ENCODE results near the gene MAEA.

The MAEA gene

GRCh38 chr4:1360423-1361283, 71.0 kb downstream of the MAEA start:
- Histone ChIP-seq H3K36me3 (ENCODE audit: control insufficient read depth in 1 of 2, insufficient read depth in 2 of 2, low read depth in 1 of 2, low read length in 2 of 2) (peaks cover 32 to 81% of the 10 kb centered on the region in 2 experiments), H3K4me1 (ENCODE audit: control insufficient read depth, insufficient read depth, low read depth, low read length) (peaks cover 6% of the 10 kb centered on the region), H3K4me3 (ENCODE audit: insufficient read depth in 1 of 2, low read depth in 1 of 2, low read length in 2 of 2) (peak overlapping the region in 1 of 2 experiments; percentile 48), H3K27me3 (ENCODE audit: control insufficient read depth in 1 of 2, insufficient read depth in 1 of 2, low read length in 2 of 2) (no peaks in the 10 kb centered on the region), H3K9me3 (ENCODE audit: control insufficient read depth, low read length) (no peaks in the 10 kb centered on the region), H3K27ac (ENCODE audit: low read length, poor library complexity, severe bottlenecking) (no peak overlapping the region), H4K91ac (ENCODE audit: low read length) (no peak overlapping the region), H2BK15ac (ENCODE audit: low read depth, poor library complexity, severe bottlenecking) (no peak overlapping the region), H3K4ac (ENCODE audit: low read depth in 1 of 2, low read length in 2 of 2) (peak overlapping the region in 1 of 2 experiments; percentile 40), H3K79me1 (replicated peaks; ENCODE audit: low read length, poor library complexity, severe bottlenecking) (peaks cover 27% of the 10 kb centered on the region), H3K18ac (ENCODE audit: low read depth in 1 of 2, low read length in 2 of 2) (peak overlapping the region in 1 of 2 experiments; percentile 7), H3K4me2 (ENCODE audit: low read length, poor library complexity, severe bottlenecking) (no peak overlapping the region), H4K8ac (ENCODE audit: low read length) (peak overlapping the region; percentile 19), H2BK120ac (ENCODE audit: low read depth, low read length) (no peak overlapping the region), H2AFZ (ENCODE audit: low read depth, low read length) (no peak overlapping the region), H3K9ac (ENCODE audit: low read length) (peak overlapping the region; percentile 83), H3K14ac (ENCODE audit: low read length in 2 of 2) (no peak overlapping the region), H2BK5ac (ENCODE audit: low read depth, low read length, poor library complexity, severe bottlenecking) (no peak overlapping the region), H3K23ac (ENCODE audit: low read length in 2 of 2) (no peak overlapping the region), H2AK5ac (ENCODE audit: low read length, severe bottlenecking) (no peak overlapping the region), H2BK12ac (ENCODE audit: low read length in 2 of 2) (no peak overlapping the region)
- DNase-seq = peak; percentile 73
- 70% methylated on average over 29 of the region's 29 CpGs for WGBS

- H4K91ac ChIP-seq (ENCODE audit: low read length) = no peak overlapping the region
- WGBS = 91% methylated on average over 18 of the region's 18 CpGs
- H2AK5ac ChIP-seq (ENCODE audit: low read length, severe bottlenecking) = no peak overlapping the region
Observed at GRCh38 chr4:1361431-1361830, 71.7 kb downstream of the MAEA start.

GRCh38 chr4:1362046-1362445, 72.4 kb downstream of the MAEA start:
- Histone ChIP-seq H3K18ac (ENCODE audit: low read depth in 1 of 2, low read length in 2 of 2) (no peak overlapping the region), H3K4me2 (ENCODE audit: low read length, poor library complexity, severe bottlenecking) (no peak overlapping the region), H3K36me3 (ENCODE audit: control insufficient read depth in 1 of 2, insufficient read depth in 2 of 2, low read depth in 1 of 2, low read length in 2 of 2) (peaks cover 36 to 81% of the 10 kb centered on the region in 2 experiments), H3K27me3 (ENCODE audit: control insufficient read depth in 1 of 2, insufficient read depth in 1 of 2, low read length in 2 of 2) (no peaks in the 10 kb centered on the region), H4K8ac (ENCODE audit: low read length) (no peak overlapping the region), H3K4me1 (ENCODE audit: control insufficient read depth, insufficient read depth, low read depth, low read length) (peaks cover 6% of the 10 kb centered on the region), H3K23ac (ENCODE audit: low read length in 2 of 2) (no peak overlapping the region), H2BK5ac (ENCODE audit: low read depth, low read length, poor library complexity, severe bottlenecking) (no peak overlapping the region), H3K14ac (ENCODE audit: low read length in 2 of 2) (no peak overlapping the region), H3K9ac (ENCODE audit: low read length) (no peak overlapping the region), H3K79me1 (replicated peaks; ENCODE audit: low read length, poor library complexity, severe bottlenecking) (peaks cover 22% of the 10 kb centered on the region), H2BK120ac (ENCODE audit: low read depth, low read length) (no peak overlapping the region), H2BK12ac (ENCODE audit: low read length in 2 of 2) (no peak overlapping the region), H3K4me3 (ENCODE audit: insufficient read depth in 1 of 2, low read depth in 1 of 2, low read length in 2 of 2) (no peak overlapping the region), H2BK15ac (ENCODE audit: low read depth, poor library complexity, severe bottlenecking) (no peak overlapping the region), H2AK5ac (ENCODE audit: low read length, severe bottlenecking) (no peak overlapping the region), H2AFZ (ENCODE audit: low read depth, low read length) (no peak overlapping the region), H4K91ac (ENCODE audit: low read length) (no peak overlapping the region), H3K9me3 (ENCODE audit: control insufficient read depth, low read length) (no peaks in the 10 kb centered on the region), H3K27ac (ENCODE audit: low read length, poor library complexity, severe bottlenecking) (no peak overlapping the region), H3K4ac (ENCODE audit: low read depth in 1 of 2, low read length in 2 of 2) (no peak overlapping the region)
- 91% methylated on average over 9 of the region's 10 CpGs for WGBS
- DNase-seq = no peak

More at GRCh38 chr4:1361431-1361830, 71.7 kb downstream of the MAEA start:
- H3K4me2 ChIP-seq (ENCODE audit: low read length, poor library complexity, severe bottlenecking) = no peak overlapping the region
- no peak overlapping the region for H3K14ac ChIP-seq (ENCODE audit: low read length in 2 of 2)
- H2AFZ ChIP-seq (ENCODE audit: low read depth, low read length) = no peak overlapping the region
- H2BK120ac ChIP-seq (ENCODE audit: low read depth, low read length) = no peak overlapping the region
- no peak overlapping the region for H3K4ac ChIP-seq (ENCODE audit: low read depth in 1 of 2, low read length in 2 of 2)
- peaks cover 23% of the 10 kb centered on the region for H3K79me1 ChIP-seq (replicated peaks; ENCODE audit: low read length, poor library complexity, severe bottlenecking)
- no peak overlapping the region for H2BK15ac ChIP-seq (ENCODE audit: low read depth, poor library complexity, severe bottlenecking)
- H3K27me3 ChIP-seq (ENCODE audit: control insufficient read depth in 1 of 2, insufficient read depth in 1 of 2, low read length in 2 of 2) = no peaks in the 10 kb centered on the region
- DNase-seq = no peak
- H3K4me3 ChIP-seq (ENCODE audit: insufficient read depth in 1 of 2, low read depth in 1 of 2, low read length in 2 of 2) = no peak overlapping the region
- no peak overlapping the region for H2BK12ac ChIP-seq (ENCODE audit: low read length in 2 of 2)
- H3K9me3 ChIP-seq (ENCODE audit: control insufficient read depth, low read length) = no peaks in the 10 kb centered on the region
- H3K9ac ChIP-seq (ENCODE audit: low read length) = peak overlapping the region; percentile 83
- no peak overlapping the region for H4K8ac ChIP-seq (ENCODE audit: low read length)
- H3K36me3 ChIP-seq (ENCODE audit: control insufficient read depth in 1 of 2, insufficient read depth in 2 of 2, low read depth in 1 of 2, low read length in 2 of 2) = peaks cover 34 to 81% of the 10 kb centered on the region in 2 experiments
- H3K4me1 ChIP-seq (ENCODE audit: control insufficient read depth, insufficient read depth, low read depth, low read length) = peaks cover 6% of the 10 kb centered on the region
- H3K18ac ChIP-seq (ENCODE audit: low read depth in 1 of 2, low read length in 2 of 2) = no peak overlapping the region
- no peak overlapping the region for H3K27ac ChIP-seq (ENCODE audit: low read length, poor library complexity, severe bottlenecking)
- H3K23ac ChIP-seq (ENCODE audit: low read length in 2 of 2) = no peak overlapping the region
- no peak overlapping the region for H2BK5ac ChIP-seq (ENCODE audit: low read depth, low read length, poor library complexity, severe bottlenecking)

GRCh38 chr4:1362521-1362920, 72.8 kb downstream of the MAEA start:
- Histone ChIP-seq H3K14ac (ENCODE audit: low read length in 2 of 2) (no peak overlapping the region), H2AK5ac (ENCODE audit: low read length, severe bottlenecking) (no peak overlapping the region), H2BK12ac (ENCODE audit: low read length in 2 of 2) (no peak overlapping the region), H3K23ac (ENCODE audit: low read length in 2 of 2) (no peak overlapping the region), H2AFZ (ENCODE audit: low read depth, low read length) (no peak overlapping the region), H3K27ac (ENCODE audit: low read length, poor library complexity, severe bottlenecking) (no peak overlapping the region), H3K9ac (ENCODE audit: low read length) (no peak overlapping the region), H3K18ac (ENCODE audit: low read depth in 1 of 2, low read length in 2 of 2) (no peak overlapping the region), H4K8ac (ENCODE audit: low read length) (no peak overlapping the region), H2BK120ac (ENCODE audit: low read depth, low read length) (no peak overlapping the region), H4K91ac (ENCODE audit: low read length) (no peak overlapping the region), H2BK5ac (ENCODE audit: low read depth, low read length, poor library complexity, severe bottlenecking) (no peak overlapping the region), H3K4ac (ENCODE audit: low read depth in 1 of 2, low read length in 2 of 2) (no peak overlapping the region), H3K27me3 (ENCODE audit: control insufficient read depth in 1 of 2, insufficient read depth in 1 of 2, low read length in 2 of 2) (no peaks in the 10 kb centered on the region), H2BK15ac (ENCODE audit: low read depth, poor library complexity, severe bottlenecking) (no peak overlapping the region), H3K9me3 (ENCODE audit: control insufficient read depth, low read length) (no peaks in the 10 kb centered on the region), H3K4me2 (ENCODE audit: low read length, poor library complexity, severe bottlenecking) (no peak overlapping the region), H3K4me3 (ENCODE audit: insufficient read depth in 1 of 2, low read depth in 1 of 2, low read length in 2 of 2) (no peak overlapping the region), H3K36me3 (ENCODE audit: control insufficient read depth in 1 of 2, insufficient read depth in 2 of 2, low read depth in 1 of 2, low read length in 2 of 2) (peaks cover 35 to 80% of the 10 kb centered on the region in 2 experiments), H3K79me1 (replicated peaks; ENCODE audit: low read length, poor library complexity, severe bottlenecking) (peaks cover 18% of the 10 kb centered on the region), H3K4me1 (ENCODE audit: control insufficient read depth, insufficient read depth, low read depth, low read length) (peaks cover 6% of the 10 kb centered on the region)
- 93% methylated on average over 17 of the region's 17 CpGs for WGBS
- DNase-seq = no peak

Measured in mesenchymal stem cell (in vitro differentiated cells and primary cell).